ENCODE measurements around the gene ALDH2. TPM values are rescaled to one million over a fixed set of nuclear protein-coding genes. Genes with fewer than 3 reads are reported as not detected.

The ALDH2 gene
- total RNA-seq, 1 donor from 2014 or later, result 55.2 TPM

- Mint-ChIP-seq H3K4me1 (ENCODE audit: low read depth, unreplicated experiment) (no peaks in the 10 kb centered on the region), H3K36me3 (ENCODE audit: unreplicated experiment) (no peaks in the 10 kb centered on the region), H3K9me3 (ENCODE audit: unreplicated experiment) (peaks cover 2% of the 10 kb centered on the region), H3K4me3 (ENCODE audit: unreplicated experiment) (no peak overlapping the region), H3K27ac (ENCODE audit: unreplicated experiment) (no peak overlapping the region), H3K27me3 (ENCODE audit: unreplicated experiment) (peaks cover 1% of the 10 kb centered on the region)
- no peak for DNase-seq
- no peak for TF ChIP-seq CTCF (IDR thresholded peaks at IDR 0.05; ENCODE audit: partially characterized antibody, unreplicated experiment)
Measured at GRCh38 chr12:111792856-111793235, 26.1 kb downstream of the ALDH2 start.

- H3K27ac Mint-ChIP-seq (ENCODE audit: unreplicated experiment), result no peak overlapping the region
- no peak overlapping the region for H3K4me3 Mint-ChIP-seq (ENCODE audit: unreplicated experiment)
- H3K36me3 Mint-ChIP-seq (ENCODE audit: unreplicated experiment), result peaks cover 5% of the 10 kb centered on the region
- peaks cover under 1% of the 10 kb centered on the region for H3K9me3 Mint-ChIP-seq (ENCODE audit: unreplicated experiment)
- no peak for DNase-seq
- no peaks in the 10 kb centered on the region for H3K27me3 Mint-ChIP-seq (ENCODE audit: unreplicated experiment)
- no peak for TF ChIP-seq CTCF (IDR thresholded peaks at IDR 0.05; ENCODE audit: partially characterized antibody, unreplicated experiment)
- no peaks in the 10 kb centered on the region for H3K4me1 Mint-ChIP-seq (ENCODE audit: low read depth, unreplicated experiment)
Measured at GRCh38 chr12:111798182-111798581, 31.4 kb downstream of the ALDH2 start.

GRCh38 chr12:111799758-111800157 lies 33.0 kb downstream of the ALDH2 start:
- H3K27ac Mint-ChIP-seq (ENCODE audit: unreplicated experiment), result no peak overlapping the region
- no peak for DNase-seq
- H3K4me1 Mint-ChIP-seq (ENCODE audit: low read depth, unreplicated experiment), result no peaks in the 10 kb centered on the region
- no peak for TF ChIP-seq CTCF (IDR thresholded peaks at IDR 0.05; ENCODE audit: partially characterized antibody, unreplicated experiment)
- no peaks in the 10 kb centered on the region for H3K9me3 Mint-ChIP-seq (ENCODE audit: unreplicated experiment)
- no peak overlapping the region for H3K4me3 Mint-ChIP-seq (ENCODE audit: unreplicated experiment)
- no peaks in the 10 kb centered on the region for H3K27me3 Mint-ChIP-seq (ENCODE audit: unreplicated experiment)
- peaks cover 5% of the 10 kb centered on the region for H3K36me3 Mint-ChIP-seq (ENCODE audit: unreplicated experiment)

GRCh38 chr12:111803038-111803626 lies 36.4 kb downstream of the ALDH2 start:
- TF ChIP-seq CTCF (IDR thresholded peaks at IDR 0.05; ENCODE audit: partially characterized antibody, unreplicated experiment), result no peak
- Mint-ChIP-seq H3K27ac (ENCODE audit: unreplicated experiment) (no peak overlapping the region), H3K27me3 (ENCODE audit: unreplicated experiment) (no peaks in the 10 kb centered on the region), H3K4me3 (ENCODE audit: unreplicated experiment) (no peak overlapping the region), H3K4me1 (ENCODE audit: low read depth, unreplicated experiment) (no peaks in the 10 kb centered on the region), H3K36me3 (ENCODE audit: unreplicated experiment) (peaks cover 5% of the 10 kb centered on the region), H3K9me3 (ENCODE audit: unreplicated experiment) (no peaks in the 10 kb centered on the region)
- no peak for DNase-seq

GRCh38 chr12:111803851-111804250 lies 37.1 kb downstream of the ALDH2 start:
- no peak for TF ChIP-seq CTCF (IDR thresholded peaks at IDR 0.05; ENCODE audit: partially characterized antibody, unreplicated experiment)
- no peak overlapping the region for H3K4me3 Mint-ChIP-seq (ENCODE audit: unreplicated experiment)
- no peaks in the 10 kb centered on the region for H3K4me1 Mint-ChIP-seq (ENCODE audit: low read depth, unreplicated experiment)
- H3K27ac Mint-ChIP-seq (ENCODE audit: unreplicated experiment), result no peak overlapping the region
- no peaks in the 10 kb centered on the region for H3K9me3 Mint-ChIP-seq (ENCODE audit: unreplicated experiment)
- H3K27me3 Mint-ChIP-seq (ENCODE audit: unreplicated experiment), result no peaks in the 10 kb centered on the region
- H3K36me3 Mint-ChIP-seq (ENCODE audit: unreplicated experiment), result peaks cover 5% of the 10 kb centered on the region
- no peak for DNase-seq

Data from glutamatergic neuron (in vitro differentiated cells).